ENCODE results near the gene TTLL11.
A peak's percentile ranks its signal among the peaks of the same experiment; 100 is the strongest.

DNA sequence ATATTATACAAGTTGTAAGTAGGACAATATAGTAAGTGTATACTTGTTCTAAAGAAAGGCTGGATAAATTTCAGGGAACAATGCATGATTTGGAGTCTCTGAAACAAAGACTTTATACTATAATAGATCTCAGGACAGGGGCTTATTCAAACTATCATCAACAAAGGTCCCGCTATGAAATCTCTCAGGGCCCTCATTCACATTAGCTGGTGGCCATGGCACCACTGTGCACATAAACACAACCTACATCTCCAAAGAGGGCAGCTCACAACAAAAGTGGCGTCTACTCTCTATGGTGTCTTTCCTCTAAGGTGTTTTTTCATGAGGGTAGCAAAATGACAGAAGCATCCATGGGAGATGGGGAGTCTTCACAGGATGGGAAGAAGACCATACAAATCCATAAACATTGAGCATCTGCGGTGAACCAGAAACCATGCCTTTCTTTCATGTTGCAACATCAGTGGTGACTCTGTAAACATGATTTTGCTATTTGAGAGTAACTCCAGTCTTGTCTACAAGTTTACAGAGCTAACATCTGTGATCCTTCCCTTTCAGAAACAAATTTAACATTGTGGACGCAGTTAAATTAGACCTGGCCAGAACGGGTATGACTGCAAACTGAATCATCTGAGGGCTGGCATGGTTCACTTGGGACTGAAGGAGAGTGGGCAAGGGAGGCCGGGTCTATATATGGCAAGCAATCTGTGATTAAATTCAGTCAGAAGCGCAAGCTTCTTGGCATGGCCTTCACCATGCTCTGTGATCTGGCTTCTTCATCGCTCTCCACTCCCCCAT lies 5.5 kb downstream of the TTLL11 start:
- TF ChIP-seq, protein P1, sequence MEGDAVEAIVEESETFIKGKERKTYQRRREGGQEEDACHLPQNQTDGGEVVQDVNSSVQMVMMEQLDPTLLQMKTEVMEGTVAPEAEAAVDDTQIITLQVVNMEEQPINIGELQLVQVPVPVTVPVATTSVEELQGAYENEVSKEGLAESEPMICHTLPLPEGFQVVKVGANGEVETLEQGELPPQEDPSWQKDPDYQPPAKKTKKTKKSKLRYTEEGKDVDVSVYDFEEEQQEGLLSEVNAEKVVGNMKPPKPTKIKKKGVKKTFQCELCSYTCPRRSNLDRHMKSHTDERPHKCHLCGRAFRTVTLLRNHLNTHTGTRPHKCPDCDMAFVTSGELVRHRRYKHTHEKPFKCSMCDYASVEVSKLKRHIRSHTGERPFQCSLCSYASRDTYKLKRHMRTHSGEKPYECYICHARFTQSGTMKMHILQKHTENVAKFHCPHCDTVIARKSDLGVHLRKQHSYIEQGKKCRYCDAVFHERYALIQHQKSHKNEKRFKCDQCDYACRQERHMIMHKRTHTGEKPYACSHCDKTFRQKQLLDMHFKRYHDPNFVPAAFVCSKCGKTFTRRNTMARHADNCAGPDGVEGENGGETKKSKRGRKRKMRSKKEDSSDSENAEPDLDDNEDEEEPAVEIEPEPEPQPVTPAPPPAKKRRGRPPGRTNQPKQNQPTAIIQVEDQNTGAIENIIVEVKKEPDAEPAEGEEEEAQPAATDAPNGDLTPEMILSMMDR (IDR thresholded peaks at IDR 0.05): no peak
- TF ChIP-seq TCF12 (IDR thresholded peaks at IDR 0.05): peak; percentile 37
- no peak for TF ChIP-seq YY1 (IDR thresholded peaks at IDR 0.05; ENCODE audit: low read depth)
- TF ChIP-seq FOXJ3 (CRISPR knock-in tag; IDR thresholded peaks at IDR 0.05): no peak
- TF ChIP-seq GATA2 (CRISPR knock-in tag; IDR thresholded peaks at IDR 0.05): no peak
- TF ChIP-seq TAF1 (IDR thresholded peaks at IDR 0.05; ENCODE audit: borderline replicate concordance, low read depth, low read length): no peak
- TF ChIP-seq, protein P2, sequence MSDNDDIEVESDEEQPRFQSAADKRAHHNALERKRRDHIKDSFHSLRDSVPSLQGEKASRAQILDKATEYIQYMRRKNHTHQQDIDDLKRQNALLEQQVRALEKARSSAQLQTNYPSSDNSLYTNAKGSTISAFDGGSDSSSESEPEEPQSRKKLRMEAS (IDR thresholded peaks at IDR 0.05; ENCODE audit: low read depth): no peak
- TF ChIP-seq GABPA (IDR thresholded peaks at IDR 0.05; ENCODE audit: low read depth): no peak
- no peak for TF ChIP-seq RCOR1 (IDR thresholded peaks at IDR 0.05; ENCODE audit: low read length)
- no peak for TF ChIP-seq JUND (IDR thresholded peaks at IDR 0.05)
- TF ChIP-seq, protein P3, sequence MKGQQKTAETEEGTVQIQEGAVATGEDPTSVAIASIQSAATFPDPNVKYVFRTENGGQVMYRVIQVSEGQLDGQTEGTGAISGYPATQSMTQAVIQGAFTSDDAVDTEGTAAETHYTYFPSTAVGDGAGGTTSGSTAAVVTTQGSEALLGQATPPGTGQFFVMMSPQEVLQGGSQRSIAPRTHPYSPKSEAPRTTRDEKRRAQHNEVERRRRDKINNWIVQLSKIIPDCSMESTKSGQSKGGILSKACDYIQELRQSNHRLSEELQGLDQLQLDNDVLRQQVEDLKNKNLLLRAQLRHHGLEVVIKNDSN (IDR thresholded peaks at IDR 0.05; ENCODE audit: borderline replicate concordance, low read depth): no peak
- no peak for TF ChIP-seq RXRA (IDR thresholded peaks at IDR 0.05; ENCODE audit: borderline replicate concordance, low read depth)
- TF ChIP-seq, protein P4, sequence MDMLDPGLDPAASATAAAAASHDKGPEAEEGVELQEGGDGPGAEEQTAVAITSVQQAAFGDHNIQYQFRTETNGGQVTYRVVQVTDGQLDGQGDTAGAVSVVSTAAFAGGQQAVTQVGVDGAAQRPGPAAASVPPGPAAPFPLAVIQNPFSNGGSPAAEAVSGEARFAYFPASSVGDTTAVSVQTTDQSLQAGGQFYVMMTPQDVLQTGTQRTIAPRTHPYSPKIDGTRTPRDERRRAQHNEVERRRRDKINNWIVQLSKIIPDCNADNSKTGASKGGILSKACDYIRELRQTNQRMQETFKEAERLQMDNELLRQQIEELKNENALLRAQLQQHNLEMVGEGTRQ (IDR thresholded peaks at IDR 0.05; ENCODE audit: borderline replicate concordance, low read depth, low read length): no peak

Data from SK-N-SH (cell line).